Measurements from ENCODE around the gene FNDC3B. TPM values are rescaled to one million over a fixed set of nuclear protein-coding genes. Genes with fewer than 3 reads are reported as not detected.
A peak's percentile ranks its signal among the peaks of the same experiment; 100 is the strongest.

Gene FNDC3B
- total RNA-seq, 1 donor from 2014 or later: 147 TPM

DNA sequence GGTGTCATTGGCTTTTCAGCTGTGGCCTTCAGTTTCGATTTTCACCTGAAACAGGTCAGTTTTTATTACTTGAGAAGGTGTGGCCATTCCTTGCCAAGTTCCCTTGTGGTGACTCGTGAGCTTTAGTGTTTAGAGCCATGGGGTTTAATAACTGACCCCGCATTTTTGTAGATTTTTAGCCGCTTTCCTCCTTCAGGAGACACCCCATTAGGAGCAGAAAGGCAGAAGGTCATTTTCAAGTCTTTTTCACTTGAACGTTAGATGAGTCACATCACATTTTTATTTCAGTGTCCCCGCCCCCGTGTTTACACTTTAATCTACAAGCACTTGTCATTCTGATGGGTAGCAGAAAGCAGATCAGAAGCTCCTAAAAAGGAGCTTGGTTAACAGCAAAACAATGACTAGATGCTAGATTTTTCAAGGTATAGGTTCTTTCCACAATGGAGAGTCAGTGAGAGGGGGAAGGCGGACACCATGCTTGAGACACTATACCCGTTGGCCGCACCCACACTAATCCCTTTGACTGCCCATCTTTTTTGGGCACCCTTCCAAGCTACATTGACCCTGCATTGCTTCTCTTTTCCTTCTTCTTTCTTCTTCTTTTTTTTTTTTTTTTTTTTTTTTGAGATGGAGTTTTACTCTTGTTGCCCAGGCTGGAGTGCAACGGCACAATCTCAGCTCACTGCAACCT lies 276.2 kb downstream of the FNDC3B start:
- DNase-seq: no peak

DNA sequence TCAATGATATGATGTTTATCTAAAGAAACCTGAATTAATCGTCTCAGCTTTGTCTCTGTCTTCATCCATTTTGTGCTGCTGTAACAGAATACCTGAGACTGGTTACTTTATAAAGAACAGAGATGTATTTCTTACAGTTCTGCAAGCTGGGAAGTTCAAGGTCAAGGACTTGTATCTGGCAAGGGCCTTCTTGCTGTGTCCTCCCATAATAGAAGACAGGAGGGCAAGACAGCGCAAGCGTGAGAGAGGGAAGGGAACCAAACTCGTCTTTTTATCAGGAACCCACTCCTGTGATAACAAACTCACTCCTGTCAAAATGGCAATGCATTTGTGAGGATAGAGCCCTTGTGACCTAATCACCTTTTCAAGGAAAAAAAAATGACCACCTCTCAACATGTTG lies 277.4 kb downstream of the FNDC3B start:
- DNase-seq: no peak

DNA sequence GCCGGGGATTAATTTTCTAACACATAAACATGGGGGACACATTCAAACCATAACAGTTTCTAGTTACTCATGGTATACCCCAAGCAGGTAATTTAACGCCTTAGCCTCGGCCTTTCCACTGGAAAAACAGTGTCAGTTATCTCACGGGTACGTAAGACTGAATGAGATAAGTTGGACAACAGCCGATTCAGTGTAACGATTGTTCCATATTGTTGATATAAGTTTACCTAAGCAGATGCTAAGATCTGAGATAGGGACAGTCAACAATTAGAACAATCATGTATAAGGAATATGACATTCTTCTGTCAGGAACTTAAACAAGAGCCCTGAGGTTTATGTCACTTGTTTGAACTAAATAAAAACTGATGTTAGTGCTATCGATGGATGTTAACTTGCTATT lies 278.1 kb downstream of the FNDC3B start:
- no peak for DNase-seq

DNA sequence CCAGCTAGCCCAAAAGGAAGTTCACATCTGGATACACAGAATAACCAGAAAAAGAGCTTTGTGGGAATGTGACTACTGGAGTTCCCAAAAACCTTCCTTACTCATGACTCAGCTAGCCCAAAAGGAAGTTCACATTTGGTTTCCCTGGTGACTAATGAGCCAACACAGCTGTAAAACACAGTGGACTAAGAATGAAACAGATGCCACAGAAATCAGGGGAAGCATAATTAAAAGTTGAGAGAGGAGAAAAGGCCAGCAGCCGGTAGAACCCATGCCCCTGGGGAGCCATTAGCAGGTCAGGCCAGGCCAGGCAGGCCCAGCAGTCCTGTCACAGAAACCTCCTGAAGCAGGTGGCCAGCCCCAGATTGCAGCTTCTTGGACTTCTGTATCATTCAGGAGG lies 278.6 kb downstream of the FNDC3B start:
- peak; percentile 74 for DNase-seq

DNA sequence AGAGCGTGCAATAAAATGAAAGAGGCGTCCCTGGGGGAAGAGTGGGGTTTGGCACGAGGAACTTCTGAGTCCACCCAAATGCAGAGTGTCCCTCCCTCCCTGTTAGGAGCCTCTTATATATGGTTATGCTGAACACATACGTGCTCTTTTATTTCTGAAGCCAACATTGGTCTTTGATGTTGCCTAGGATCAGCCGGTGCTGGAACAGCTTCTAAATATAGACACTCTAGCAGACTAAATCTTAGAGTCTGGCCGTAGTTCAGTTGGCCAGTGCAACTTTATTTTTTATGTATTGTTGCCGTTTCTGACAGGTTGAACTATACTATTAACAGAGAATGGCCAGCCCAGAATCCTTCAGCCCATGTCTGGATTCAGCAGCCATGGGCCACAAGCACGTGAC lies 280.2 kb downstream of the FNDC3B start:
- DNase-seq: peak; percentile 74

DNA sequence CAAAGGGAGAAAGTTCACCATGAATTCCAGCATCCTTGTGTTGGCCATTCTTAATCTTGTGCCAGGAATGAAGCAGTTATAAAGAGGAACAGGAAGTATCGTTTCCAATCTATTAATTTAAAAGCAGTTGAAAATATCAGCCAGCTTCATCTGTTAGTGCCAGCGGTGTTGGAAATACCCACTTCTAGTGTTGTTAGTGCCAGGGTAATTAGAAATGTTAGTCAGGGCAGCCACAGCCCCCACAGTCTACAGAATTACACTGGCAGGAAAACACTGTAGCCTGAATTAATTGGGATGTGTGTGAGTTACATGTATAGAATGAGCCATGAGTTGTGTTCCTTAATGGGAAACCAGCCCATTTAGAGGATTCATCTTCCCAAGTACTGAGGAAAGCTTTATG lies 281.1 kb downstream of the FNDC3B start:
- DNase-seq: no peak

DNA sequence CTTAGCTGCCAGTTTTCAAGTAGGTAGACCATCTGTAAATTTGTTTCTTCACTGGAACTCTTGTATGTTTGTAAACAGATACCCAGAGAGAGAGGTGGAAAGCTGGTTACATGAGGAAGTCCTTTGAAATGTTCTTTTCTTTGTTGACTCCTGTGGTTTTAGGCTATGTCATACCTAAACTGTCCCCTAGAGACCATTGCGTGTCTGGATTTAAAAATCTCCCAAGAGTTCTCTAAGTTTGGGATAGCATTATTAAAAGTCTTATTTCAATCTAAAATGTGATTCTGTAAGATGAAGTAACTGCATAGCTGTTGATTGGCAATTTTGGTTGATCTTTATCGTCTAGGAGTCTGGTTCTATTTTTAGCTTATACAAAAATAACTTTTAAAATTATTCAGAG lies 281.7 kb downstream of the FNDC3B start:
- DNase-seq: no peak

DNA sequence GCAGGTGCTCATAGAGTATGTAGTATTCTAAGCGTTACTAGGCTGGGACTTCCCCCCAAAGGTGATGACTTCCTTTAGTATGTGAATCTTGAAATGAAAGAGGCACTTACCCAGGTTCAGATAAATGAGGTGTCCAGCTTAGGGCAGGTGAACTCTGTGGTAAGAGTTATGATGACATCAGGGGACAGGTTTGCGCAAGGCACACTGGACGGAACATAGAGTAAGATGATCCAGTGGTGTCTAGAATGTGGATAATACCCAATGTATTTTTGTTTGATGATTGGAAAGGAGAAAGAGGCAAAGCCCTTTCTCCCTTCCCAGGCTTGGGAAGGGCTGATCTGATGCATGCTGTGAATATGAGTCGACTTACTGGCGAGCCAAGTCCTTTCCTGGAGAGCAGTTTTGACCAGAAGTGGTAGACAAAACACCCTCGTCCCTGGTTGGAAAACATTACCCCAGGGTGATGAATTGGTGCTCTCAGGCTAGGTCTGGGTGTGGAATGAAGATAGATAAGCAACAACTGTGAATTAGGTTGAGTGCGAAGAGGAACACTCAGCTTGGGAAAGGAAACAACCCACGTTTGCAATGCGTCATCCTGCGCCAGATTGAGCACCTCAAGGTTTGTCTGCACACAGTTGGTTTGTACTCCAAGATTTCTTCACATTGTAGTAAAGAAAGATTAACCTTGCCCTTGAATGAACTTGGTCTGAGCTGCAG lies 284.7 kb downstream of the FNDC3B start:
- DNase-seq: no peak

DNA sequence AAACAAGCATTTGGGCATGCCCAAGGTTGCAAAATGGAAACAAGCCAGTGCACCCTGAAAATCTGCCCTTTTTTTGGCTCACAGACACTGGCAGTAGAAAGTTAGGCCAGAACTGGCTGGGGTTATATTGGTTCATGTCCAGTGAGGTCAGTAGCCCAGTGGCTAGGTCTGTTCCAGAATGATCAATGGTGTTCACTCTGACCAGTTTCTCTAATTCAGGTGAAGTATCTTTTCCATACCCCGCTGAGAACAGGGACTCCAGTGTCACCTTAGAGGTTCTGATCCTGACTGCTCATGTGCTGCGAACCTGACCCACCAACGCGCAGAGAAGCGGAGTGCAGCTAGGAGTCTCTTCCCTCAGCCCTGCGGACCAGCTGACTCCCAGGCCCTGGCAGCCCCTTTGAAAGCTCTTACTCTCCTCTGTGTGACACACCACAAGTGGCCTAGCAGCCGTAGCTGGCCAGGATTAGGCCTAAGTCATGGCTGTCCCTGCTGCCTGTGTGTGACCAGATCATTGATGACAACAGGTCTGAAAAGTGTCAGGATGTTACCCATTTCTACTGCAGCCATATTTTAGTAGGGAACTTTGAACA lies 285.3 kb downstream of the FNDC3B start:
- DNase-seq: no peak

DNA sequence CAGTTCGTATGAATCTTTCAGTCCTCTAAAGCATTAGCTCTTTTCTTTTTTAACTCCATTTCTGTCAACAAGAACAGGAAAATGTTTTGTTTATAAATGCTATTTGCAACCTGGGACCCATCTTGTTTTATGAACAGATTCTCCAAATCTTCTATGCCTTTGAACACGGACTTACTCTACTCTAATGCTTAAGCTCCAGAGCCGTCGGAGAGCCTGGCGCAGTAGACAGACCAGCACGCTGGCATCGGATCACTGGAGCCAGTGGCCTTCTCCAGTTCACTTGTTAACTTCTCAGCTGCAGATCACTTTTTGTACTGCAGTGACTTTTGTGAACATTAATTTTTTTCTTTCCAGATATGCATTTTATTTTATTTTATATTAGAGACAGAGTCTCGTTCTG lies 286.1 kb downstream of the FNDC3B start:
- DNase-seq: no peak

DNA sequence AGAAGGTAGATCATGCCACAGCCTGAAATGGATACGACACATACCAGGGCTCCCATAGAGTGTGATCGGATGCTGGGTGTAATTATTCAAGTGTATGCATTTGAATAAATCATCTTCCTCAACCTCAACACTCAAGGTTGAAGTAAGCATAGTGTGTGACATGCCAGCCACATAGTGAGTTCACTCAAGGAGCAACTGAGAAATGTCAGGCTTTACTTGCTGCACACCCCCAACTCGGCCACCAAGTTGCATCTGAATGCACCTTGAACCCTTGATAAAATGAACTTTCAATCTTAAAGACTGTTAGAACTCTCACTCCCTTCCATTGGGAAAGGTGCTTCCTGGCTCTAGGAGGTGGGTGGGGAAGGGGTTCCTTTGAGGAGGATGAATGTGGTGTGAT lies 287.6 kb downstream of the FNDC3B start:
- DNase-seq: no peak

DNA sequence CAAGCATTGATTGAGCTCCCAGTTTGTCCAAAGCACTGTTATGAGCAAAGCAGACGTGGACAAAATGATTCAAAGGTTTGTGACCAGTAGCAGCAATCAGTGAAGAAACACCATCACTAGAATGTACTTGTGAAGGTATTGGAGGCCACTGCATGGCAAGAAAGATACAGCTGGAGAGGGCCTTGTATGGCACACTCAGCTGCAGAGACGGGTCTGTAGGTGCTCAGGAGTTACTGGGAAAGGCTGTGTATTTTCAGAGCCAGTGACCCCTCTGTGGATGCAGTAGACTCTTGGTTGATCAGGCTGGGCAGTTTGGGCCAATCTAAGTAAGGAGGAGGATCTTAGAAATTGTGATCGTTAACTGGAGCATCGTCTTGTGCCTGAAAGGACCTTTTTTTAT lies 288.9 kb downstream of the FNDC3B start:
- DNase-seq: no peak

DNA sequence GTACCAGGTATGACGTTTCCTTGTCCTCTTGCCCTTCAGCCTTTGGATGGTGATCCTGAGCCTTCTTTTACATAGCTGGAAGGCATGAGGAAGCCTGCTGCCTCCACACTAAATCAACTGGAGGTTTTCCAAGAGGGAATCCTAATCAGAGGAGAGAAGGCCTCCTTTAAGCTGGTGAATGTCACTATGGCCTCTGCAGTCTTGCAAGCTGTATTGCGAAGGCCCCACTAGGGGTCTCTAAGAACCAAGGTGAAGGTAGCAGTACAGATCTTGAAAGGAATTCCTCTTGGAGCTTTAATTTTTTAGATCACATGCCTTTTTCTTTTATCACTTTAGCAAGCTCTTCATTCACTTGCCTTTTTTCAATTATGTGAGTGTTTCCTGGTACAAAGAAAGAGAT lies 289.7 kb downstream of the FNDC3B start:
- no peak for DNase-seq

DNA sequence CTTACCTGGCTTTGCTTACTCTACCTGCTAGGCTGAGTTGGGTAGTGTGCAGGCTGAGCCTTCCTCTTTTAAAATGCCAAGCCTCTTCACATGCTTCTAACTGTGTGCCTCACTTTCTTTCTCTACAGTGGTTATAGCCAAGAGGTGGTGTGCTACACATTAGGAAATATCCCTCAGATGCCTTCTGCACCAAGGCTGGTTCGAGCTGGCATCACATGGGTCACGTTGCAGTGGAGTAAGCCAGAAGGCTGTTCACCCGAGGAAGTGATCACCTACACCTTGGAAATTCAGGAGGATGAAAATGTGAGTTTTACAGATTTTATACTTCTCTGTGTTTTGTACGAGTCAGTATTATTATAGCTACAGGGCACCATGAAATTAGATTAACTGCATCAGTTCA lies 291.0 kb downstream of the FNDC3B start:
- DNase-seq: no peak

DNA sequence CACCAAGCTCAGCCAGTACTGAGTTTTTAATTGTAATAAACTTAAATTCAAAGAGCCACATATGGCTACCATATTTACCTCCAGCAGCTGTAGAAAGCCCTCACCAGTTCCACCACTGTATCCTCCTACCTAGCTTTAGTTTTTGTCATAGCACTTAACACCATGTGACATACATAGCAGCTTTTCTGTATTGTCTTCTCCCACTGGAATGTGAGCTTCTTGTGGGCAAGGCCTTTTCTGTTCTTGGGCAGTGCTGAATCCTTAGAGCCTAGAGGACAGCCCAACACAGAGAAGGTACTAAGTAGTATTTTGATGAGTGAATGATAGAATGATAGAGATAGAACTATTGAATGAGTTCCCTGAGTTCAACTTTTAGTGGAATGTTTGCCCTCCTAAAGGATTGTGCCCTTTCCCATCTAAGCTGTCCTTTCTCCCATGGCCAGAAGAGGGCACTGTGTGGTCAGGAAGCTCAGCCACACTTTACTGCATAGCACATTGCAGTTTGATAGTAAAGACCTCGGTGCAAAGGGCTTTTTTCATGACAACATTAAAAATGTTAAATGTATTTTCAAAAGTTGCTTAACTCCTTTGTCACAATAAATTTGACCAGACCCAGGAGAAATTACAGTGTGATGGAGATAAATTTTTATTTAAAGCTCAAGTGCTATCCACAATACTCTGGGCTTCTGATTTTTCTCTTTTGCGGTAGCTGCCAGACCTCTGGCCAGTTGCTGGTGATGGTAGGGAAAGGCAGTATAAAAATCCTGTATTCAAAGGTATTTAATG lies 293.1 kb downstream of the FNDC3B start:
- peak; percentile 83 for DNase-seq

DNA sequence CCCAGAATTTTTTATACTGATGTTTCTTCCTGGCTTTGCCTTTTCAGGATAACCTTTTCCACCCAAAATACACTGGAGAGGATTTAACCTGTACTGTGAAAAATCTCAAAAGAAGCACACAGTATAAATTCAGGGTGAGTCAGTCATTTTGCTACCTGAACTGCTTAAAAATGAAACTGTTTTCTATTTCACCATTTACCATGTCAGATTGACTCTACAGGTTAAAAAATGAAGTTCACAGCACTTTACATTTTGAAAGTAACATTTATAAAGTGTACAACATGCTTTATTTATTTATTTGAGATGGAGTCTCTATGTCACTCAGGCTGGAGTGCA lies 293.6 kb downstream of the FNDC3B start:
- DNase-seq: no peak

DNA sequence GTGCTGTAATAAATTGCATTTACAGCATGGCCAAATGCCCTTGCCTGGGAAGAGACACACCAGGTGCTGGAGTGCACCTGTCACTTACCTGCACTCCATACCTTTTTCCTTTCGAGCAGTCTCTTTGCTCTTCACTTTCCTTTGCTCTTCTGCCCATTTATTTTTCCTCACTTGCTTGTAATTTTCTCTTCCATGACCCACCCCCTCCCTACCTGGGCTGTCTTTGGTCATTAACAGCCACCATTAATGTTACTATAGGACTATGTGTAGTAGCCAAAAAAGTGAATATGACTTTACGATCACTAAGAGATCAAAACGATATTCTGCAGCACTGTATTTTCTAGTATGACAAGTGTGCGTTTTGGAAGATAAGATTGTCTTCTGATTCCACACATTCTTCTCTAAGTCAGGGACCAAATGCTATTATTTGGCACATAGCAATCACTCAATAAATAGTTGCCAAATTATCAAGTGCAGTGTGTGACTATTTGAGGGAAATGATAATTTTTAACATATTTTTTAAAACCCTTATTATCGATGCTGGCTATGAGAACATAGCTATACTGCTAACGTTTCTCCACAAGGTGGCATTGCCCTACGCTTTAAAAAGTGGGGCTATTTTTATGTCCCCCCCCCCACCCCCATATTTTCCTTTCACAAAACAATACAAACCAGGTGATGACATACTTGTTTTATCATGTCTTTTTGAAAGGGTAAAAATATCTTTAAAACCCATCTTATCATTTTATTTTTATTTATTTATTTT lies 294.5 kb downstream of the FNDC3B start:
- no peak for DNase-seq

DNA sequence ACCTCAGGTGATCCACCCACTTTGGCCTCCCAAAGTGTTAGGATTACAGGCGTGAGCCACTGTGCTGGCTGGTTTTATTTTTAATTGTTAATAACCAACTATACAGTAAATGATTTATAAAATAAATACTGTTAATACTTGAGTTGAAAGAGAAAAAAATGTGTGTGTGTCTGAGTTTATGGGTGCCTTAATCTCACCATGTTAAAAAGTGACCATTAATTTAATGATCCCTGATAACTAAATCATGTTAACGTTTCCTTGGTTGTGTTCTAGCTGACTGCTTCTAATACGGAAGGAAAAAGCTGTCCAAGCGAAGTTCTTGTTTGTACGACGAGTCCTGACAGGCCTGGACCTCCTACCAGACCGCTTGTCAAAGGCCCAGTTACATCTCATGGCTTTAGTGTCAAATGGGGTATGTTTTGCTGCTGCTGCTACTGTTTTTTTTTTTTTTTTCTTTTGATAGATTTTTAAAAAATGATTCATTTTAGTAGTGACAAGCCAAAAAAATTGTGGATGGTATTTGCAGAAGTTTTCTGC lies 295.4 kb downstream of the FNDC3B start:
- DNase-seq: no peak

DNA sequence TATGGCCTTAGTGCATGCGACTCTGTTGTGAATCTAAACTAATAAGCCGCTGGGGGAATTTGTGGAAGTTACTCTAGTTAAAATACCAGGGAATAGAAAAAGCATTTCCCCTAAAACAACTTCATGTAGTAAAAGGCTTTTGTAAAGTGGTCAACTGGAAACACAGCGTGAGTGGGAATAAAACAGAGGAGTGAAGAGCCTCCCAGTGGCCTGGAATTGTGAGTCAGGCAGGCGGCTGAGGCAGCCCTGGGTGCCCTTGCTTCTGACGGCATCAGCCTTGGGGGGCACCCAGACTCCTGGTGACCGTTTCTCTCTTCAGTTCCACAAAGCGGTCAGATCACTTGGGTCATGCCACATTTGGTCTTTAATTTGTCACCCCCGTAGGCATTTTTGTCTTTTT lies 300.5 kb downstream of the FNDC3B start:
- DNase-seq: no peak

DNA sequence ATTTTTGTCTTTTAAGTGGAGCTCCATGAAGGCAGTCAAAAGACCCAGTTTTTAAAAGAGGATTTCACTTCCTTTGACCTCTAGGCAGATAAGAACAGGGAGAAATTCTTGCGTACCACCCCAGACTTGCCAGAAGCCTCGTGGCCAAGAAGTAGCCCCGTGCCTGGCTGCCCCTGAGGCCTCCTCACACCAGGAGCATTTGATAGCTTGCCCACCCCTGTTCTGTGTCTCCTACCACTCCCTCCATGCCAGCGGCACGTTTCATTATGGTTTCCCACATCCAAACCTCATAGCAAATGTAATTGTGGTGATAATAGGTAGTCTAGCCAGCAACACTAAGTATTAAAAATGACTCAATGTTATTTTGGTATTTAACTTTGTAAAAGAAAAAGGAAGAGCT lies 301.2 kb downstream of the FNDC3B start:
- DNase-seq: no peak

DNA sequence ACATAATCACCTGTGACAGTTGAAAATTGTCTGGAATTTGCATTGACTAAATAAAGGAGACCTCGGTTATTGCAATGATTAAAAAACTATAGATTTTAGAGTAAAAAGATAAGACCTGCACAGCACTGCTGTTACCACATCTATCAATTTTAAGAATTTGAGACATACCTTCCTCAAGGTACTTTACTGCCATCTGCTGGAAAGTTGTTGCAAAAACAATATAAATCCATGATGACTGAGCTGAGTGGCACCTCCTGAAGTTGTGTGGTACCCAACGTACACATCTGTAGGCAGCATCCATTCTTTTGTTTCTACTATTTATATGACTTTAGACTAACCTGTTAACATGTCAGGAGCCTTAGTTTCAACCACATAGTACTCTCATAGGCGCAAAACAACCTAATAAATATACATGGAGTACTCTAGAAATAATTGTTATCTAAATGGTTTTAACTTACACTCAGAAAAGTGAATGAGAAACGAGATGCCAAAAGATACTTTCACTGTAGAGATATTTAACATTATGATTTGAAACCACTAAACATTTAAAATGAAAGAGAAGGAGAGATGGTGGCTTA lies 302.2 kb downstream of the FNDC3B start:
- peak; percentile 84 for DNase-seq
